ENCODE results near the gene CYP2W1. TPM values are rescaled to one million over a fixed set of nuclear protein-coding genes. Genes with fewer than 3 reads are reported as not detected.
"Not testable (repeated sequence)": the region's sequence is repeated elsewhere in the genome, so short reads cannot be mapped to it uniquely, and the experiment has no call there.

CYP2W1 gene
- total and polyA plus RNA-seq, 3 experiments from 2014 or later: not detected

GRCh38 chr7:996079-996872 is 13.3 kb downstream of the CYP2W1 start:
- no peak overlapping the region for H3K27ac ChIP-seq (ENCODE audit: low read depth, low read length)
- H3K27ac Mint-ChIP-seq: no peak overlapping the region

DNA sequence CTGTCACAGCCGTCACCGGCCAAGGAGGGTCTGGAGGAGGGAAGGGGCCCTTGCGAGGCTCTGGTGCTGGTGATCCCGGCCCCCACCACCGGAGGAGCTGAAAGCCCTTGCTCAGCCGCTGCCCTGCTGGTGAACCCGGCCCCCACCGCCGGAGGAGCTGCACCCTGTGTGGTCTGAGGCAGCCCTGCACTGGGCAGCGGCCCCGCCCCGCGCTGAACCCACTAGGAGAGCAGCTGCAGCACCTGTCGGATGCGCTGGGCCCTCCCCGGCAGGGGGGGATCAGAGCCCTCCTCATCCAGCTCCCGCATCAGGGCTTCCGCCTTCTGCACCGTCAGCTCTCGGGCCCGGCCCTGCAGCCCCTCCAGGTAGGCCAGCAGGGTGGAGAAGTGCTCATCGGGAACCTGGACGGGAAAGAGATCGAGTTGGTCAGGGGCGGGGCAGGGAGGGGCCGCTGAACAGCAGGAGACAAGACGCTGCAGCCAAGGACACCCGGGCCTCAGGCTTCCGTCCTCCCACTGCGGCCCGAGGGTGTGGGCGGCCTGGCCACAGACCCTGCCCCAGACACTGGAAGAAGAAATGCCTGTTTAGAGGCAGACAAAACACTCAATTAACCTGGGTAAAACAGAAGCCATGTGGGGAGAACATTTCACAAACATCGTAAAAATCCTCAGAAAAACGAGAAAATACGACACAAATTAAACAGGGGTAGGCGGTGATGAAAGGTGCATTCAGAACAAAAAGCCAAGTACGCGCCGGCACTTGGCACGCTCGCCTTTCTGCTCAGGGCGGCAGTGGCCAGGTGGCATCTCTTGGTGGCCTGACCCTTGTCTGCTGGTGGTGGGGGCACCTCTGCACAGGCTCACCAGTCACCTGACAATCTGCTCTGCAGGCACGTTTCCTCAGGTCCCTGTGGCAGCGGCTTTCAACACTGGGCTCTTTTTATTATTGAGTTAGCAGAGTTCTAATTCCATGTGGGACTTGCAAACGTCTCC is 14.7 kb downstream of the CYP2W1 start:
- DNase-seq: no peak
- H3K9me3 ChIP-seq (ENCODE audit: low read length): no peaks in the 10 kb centered on the region
- no peaks in the 10 kb centered on the region for H3K36me3 ChIP-seq (ENCODE audit: insufficient read depth, low read length)
- Mint-ChIP-seq H3K36me3 (peaks cover 0 to 30% (median 0%) of the 10 kb centered on the region in 3 donors), H3K9me3 (no peaks in the 10 kb centered on the region), H3K4me1 (peaks cover 0 to 5% (median 3%) of the 10 kb centered on the region in 3 donors), H3K27ac (peak overlapping the region in 1 of 8 donors; percentile 54), H3K4me3 (no peak overlapping the region), H3K27me3 (no peaks in the 10 kb centered on the region)
- H3K4me3 ChIP-seq (ENCODE audit: low read length): no peak overlapping the region
- ChIA-PET CTCF (interaction anchor here (1.1 to 9.5 kb wide), 2 partner anchors 28 to 66 kb away, joined by 3 to 222 read pairs; no protein-coding TSS in a partner anchor), POLR2A (no interaction called here)
- no peaks in the 10 kb centered on the region for H3K27me3 ChIP-seq (ENCODE audit: insufficient read depth, low read length, poor library complexity, severe bottlenecking)
- H3K27ac ChIP-seq (ENCODE audit: low read depth, low read length): no peak overlapping the region
- peaks cover 4% of the 10 kb centered on the region for H3K4me1 ChIP-seq (ENCODE audit: insufficient read depth, low read length)

More at GRCh38 chr7:996079-996872, 13.3 kb downstream of the CYP2W1 start:
- no peaks in the 10 kb centered on the region for H3K9me3 Mint-ChIP-seq
- H3K27me3 Mint-ChIP-seq: no peaks in the 10 kb centered on the region
- peaks cover 0 to 30% (median 0%) of the 10 kb centered on the region in 3 donors for H3K36me3 Mint-ChIP-seq
- no peak overlapping the region for H3K4me3 ChIP-seq (ENCODE audit: low read length)
- ChIA-PET POLR2A (no interaction called here), CTCF (interaction anchor here (0.6 to 9.5 kb wide), 4 partner anchors 14 to 195 kb away, joined by 3 to 222 read pairs (median 10); partner anchors contain the start of gene CYP2W1)
- peaks cover 0 to 5% (median 3%) of the 10 kb centered on the region in 3 donors for H3K4me1 Mint-ChIP-seq
- DNase-seq: no peak
- H3K9me3 ChIP-seq (ENCODE audit: low read length): no peaks in the 10 kb centered on the region
- peaks cover 5% of the 10 kb centered on the region for H3K4me1 ChIP-seq (ENCODE audit: insufficient read depth, low read length)
- H3K27me3 ChIP-seq (ENCODE audit: insufficient read depth, low read length, poor library complexity, severe bottlenecking): no peaks in the 10 kb centered on the region
- no peak overlapping the region for H3K4me3 Mint-ChIP-seq
- H3K36me3 ChIP-seq (ENCODE audit: insufficient read depth, low read length): no peaks in the 10 kb centered on the region

DNA sequence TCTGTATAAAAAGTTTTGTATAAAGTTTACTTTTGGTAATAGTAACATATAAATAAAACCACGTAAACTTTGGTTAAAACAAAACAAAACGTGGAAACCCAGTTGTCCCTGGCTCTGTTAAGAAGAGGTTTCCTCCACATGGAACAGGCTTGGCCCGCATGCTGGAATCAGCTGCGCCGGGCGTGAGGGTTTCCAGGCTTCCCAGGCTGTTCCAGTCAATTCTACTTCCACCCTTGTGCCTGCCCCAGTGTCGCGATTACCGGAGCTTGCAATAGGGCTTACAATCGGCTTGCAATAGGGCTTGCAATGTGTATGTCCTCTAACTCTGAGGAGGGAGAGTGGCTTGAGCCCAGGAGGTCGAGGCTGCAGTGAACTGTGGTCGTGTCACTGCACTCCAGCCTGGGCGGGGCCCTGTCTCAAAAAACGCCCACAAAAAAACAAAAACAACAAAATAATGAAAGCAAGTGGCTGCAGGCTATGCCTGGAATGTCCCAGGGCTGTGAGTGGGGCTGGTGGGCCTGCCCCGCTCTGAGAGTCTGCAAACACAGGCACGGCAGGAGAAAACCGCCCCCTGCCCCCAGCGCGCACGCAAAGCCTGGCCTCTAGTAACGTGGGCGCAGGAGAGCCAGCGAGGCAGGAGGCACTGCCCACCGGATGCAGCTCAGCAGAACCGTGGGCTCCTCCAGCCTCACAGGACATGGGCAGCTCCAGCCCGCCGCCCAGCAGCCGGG is 16.3 kb downstream of the CYP2W1 start:
- ChIA-PET CTCF (interaction anchor here (9.5 kb wide), 1 partner anchor 64 kb away, joined by 222 read pairs; no protein-coding TSS in a partner anchor), POLR2A (no interaction called here)
- Histone ChIP-seq H3K4me3 (ENCODE audit: low read length) (no peak overlapping the region), H3K9me3 (ENCODE audit: low read length) (no peaks in the 10 kb centered on the region), H3K36me3 (ENCODE audit: insufficient read depth, low read length) (no peaks in the 10 kb centered on the region), H3K4me1 (ENCODE audit: insufficient read depth, low read length) (no peaks in the 10 kb centered on the region), H3K27ac (ENCODE audit: low read depth, low read length) (no peak overlapping the region), H3K27me3 (ENCODE audit: insufficient read depth, low read length, poor library complexity, severe bottlenecking) (no peaks in the 10 kb centered on the region)
- H3K4me3 Mint-ChIP-seq: no peak overlapping the region
- peaks cover 0 to 32% (median 0%) of the 10 kb centered on the region in 3 donors for H3K36me3 Mint-ChIP-seq
- H3K27ac Mint-ChIP-seq: no peak overlapping the region
- no peaks in the 10 kb centered on the region for H3K9me3 Mint-ChIP-seq
- no peaks in the 10 kb centered on the region for H3K27me3 Mint-ChIP-seq
- no peaks in the 10 kb centered on the region for H3K4me1 Mint-ChIP-seq
- DNase-seq: no peak

DNA sequence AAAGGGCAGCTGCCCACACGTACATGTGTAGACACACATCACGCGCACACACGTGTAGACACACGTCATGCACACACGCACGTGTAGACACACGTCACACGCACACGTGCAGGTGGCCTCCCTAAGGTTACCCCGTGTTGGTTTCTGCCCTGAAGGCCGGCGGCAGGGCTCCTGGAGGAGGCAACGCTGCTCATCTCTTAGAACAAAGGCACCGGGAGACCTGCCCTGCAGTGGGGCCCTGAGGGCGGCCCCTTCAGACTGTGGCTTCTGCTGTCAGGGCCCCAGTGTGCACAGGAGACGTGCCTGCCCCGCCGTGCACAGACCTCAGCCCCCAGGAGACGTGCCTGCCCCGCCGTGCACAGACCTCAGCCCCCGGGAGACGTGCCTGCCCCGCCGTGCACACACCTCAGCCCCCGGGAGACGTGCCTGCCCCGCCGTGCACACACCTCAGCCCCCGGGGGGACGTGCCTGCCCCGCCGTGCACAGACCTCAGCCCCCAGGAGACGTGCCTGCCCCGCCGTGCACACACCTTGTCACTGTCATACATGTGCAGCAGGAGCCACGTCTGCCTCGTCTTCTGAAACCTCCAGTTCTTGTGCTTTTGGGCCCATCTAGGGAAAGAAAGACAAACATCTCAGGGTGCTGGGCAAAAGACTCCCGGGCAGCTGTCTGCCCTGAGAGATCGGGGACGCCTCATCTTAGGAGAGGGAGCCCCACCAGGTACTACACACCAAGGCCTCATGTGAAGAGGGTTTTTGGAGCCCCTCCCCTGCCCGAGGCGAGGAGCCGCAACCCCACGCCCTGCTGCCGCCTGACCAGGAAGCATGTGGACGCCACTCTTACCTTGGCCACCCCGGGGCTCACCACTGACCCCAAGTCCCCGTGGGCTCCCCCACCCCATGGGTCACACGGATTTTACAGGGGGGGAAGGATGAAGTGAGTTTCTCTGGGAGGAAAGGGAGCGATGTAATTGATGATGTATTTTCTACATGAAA is 17.3 kb downstream of the CYP2W1 start:
- Histone ChIP-seq H3K36me3 (ENCODE audit: insufficient read depth, low read length) (no peaks in the 10 kb centered on the region), H3K27me3 (ENCODE audit: insufficient read depth, low read length, poor library complexity, severe bottlenecking) (no peaks in the 10 kb centered on the region), H3K9me3 (ENCODE audit: low read length) (no peaks in the 10 kb centered on the region), H3K4me3 (ENCODE audit: low read length) (no peak overlapping the region), H3K4me1 (ENCODE audit: insufficient read depth, low read length) (no peaks in the 10 kb centered on the region), H3K27ac (ENCODE audit: low read depth, low read length) (no peak overlapping the region)
- H3K4me3 Mint-ChIP-seq: no peak overlapping the region
- H3K36me3 Mint-ChIP-seq: peaks cover 0 to 32% (median 0%) of the 10 kb centered on the region in 3 donors
- no peaks in the 10 kb centered on the region for H3K27me3 Mint-ChIP-seq
- H3K27ac Mint-ChIP-seq: peak overlapping the region in 1 of 8 donors; percentile 29
- CTCF ChIA-PET: no interaction called here
- no peaks in the 10 kb centered on the region for H3K9me3 Mint-ChIP-seq
- POLR2A ChIA-PET: no interaction called here
- H3K4me1 Mint-ChIP-seq: no peaks in the 10 kb centered on the region
- no peak for DNase-seq

DNA sequence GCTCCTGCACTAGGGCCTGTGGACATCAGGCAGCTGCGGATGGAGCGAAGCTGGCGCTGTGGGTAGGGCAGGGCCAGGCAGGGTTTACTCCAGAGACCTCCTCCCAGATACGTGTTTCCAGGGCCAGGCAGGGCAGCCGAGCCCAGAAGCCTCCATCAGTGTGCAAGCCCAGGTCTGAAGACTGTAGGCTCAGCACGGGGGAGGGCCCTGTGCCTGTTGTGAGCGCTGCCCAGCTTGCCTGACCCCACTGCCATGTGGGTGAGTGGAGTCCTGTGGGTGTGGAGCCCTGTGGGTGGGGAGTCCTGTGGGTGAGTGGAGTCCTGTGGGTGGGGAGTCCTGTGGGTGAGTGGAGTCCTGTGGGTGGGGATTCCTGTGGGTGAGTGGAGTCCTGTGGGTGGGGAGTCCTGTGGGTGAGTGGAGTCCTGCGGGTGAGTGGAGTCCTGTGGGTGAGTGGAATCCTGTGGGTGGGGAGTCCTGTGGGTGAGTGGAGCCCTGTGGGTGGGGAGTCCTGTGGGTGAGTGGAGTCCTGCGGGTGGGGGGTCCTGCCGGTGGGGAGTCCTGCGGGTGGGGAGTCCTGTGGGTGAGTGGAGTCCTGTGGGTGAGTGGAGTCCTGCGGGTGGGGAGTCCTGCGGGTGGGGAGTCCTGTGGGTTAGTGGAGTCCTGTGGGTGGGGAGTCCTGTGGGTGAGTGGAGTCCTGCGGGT is 18.2 kb downstream of the CYP2W1 start:
- Mint-ChIP-seq H3K27ac (peak overlapping the region in 1 of 8 donors; percentile 38), H3K36me3 (peaks cover 0 to 36% (median 1%) of the 10 kb centered on the region in 3 donors)
- H3K4me3 ChIP-seq (ENCODE audit: low read length); POLR2A ChIA-PET; H3K27me3 ChIP-seq (ENCODE audit: insufficient read depth, low read length, poor library complexity, severe bottlenecking); H3K4me1 ChIP-seq (ENCODE audit: insufficient read depth, low read length); H3K27ac ChIP-seq (ENCODE audit: low read depth, low read length); H3K27me3 Mint-ChIP-seq; H3K36me3 ChIP-seq (ENCODE audit: insufficient read depth, low read length); DNase-seq; CTCF ChIA-PET; H3K4me1 Mint-ChIP-seq; H3K4me3 Mint-ChIP-seq; H3K9me3 Mint-ChIP-seq; H3K9me3 ChIP-seq (ENCODE audit: low read length): not testable (repeated sequence)

DNA sequence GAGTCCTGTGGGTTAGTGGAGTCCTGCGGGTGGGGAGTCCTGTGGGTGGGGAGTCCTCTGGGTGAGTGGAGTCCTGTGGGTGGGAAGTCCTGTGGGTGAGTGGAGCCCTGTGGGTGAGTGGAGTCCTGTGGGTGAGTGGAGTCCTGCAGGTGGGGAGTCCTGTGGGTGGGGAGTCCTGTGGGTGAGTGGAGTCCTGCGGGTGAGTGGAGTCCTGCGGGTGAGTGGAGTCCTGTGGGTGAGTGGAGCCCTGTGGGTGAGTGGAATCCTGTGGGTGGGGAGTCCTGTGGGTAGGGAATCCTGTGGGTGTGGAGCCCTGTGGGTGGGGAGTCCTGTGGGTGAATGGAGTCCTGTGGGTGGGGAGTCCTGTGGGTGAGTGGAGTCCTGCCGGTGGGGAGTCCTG is 19.0 kb downstream of the CYP2W1 start:
- H3K4me1 Mint-ChIP-seq; H3K4me3 Mint-ChIP-seq; H3K27ac ChIP-seq (ENCODE audit: low read depth, low read length); H3K9me3 ChIP-seq (ENCODE audit: low read length); H3K36me3 ChIP-seq (ENCODE audit: insufficient read depth, low read length); H3K4me1 ChIP-seq (ENCODE audit: insufficient read depth, low read length); CTCF ChIA-PET; DNase-seq; H3K4me3 ChIP-seq (ENCODE audit: low read length); H3K27me3 ChIP-seq (ENCODE audit: insufficient read depth, low read length, poor library complexity, severe bottlenecking); POLR2A ChIA-PET; H3K9me3 Mint-ChIP-seq; H3K27me3 Mint-ChIP-seq: not testable (repeated sequence)
- peaks cover 0 to 36% (median 2%) of the 10 kb centered on the region in 3 donors for H3K36me3 Mint-ChIP-seq
- peak overlapping the region in 2 of 8 donors; percentile 46 to 70 for H3K27ac Mint-ChIP-seq

- H3K27ac ChIP-seq (ENCODE audit: low read depth, low read length); H3K27me3 ChIP-seq (ENCODE audit: insufficient read depth, low read length, poor library complexity, severe bottlenecking); H3K4me1 Mint-ChIP-seq; CTCF ChIA-PET; H3K9me3 ChIP-seq (ENCODE audit: low read length); POLR2A ChIA-PET; H3K9me3 Mint-ChIP-seq; H3K36me3 ChIP-seq (ENCODE audit: insufficient read depth, low read length); H3K27ac Mint-ChIP-seq; H3K4me1 ChIP-seq (ENCODE audit: insufficient read depth, low read length); H3K4me3 ChIP-seq (ENCODE audit: low read length); DNase-seq; H3K27me3 Mint-ChIP-seq; H3K4me3 Mint-ChIP-seq: not testable (repeated sequence)
- H3K36me3 Mint-ChIP-seq: peaks cover 0 to 33% (median 2%) of the 10 kb centered on the region in 3 donors
Measured at GRCh38 chr7:1002445-1002844, 19.5 kb downstream of the CYP2W1 start.

All from CD8-positive, alpha-beta memory T cell (primary cell).